ENCODE measurements around the gene TREML2.

The TREML2 gene

DNA sequence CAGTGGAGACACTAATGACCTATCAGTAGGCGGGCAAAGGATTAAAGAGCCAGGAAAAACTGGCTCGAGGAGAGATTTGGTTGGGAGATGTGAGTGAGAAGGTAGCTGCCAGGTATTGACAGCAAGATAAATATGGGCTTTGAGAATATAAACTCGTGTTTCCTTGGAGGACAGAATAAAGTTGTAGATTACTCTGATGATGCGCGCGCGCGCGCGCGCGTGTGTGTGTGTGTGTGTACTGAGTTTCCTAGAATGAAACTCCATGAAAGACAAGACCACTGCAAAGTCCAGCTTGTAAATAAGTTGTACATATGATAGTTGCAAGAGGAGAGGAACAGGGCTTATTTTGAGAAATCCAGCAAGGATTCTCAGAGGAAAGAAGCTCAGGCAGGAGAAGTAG, 24.8 kb downstream of the TREML2 start:
- DNase-seq (ENCODE audit: low read depth), result no peak

DNA sequence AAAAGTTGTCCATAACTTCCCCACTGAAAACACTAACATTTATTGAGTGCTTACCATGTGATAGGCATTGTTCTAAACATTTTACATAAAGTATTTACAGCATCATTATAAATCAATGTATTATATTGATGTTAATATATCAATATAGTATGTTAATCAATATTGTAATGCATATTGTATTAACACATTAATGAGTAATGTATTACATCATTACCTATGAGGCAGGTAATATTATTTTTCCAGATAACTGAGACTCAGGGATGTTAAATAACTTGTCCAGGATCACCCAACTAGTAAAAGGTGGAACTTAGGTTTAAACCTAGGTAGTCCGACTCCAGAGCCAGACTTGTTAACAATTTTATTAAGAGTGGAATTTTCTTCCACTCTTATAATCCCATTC, 25.9 kb downstream of the TREML2 start:
- DNase-seq (ENCODE audit: low read depth), result no peak

DNA sequence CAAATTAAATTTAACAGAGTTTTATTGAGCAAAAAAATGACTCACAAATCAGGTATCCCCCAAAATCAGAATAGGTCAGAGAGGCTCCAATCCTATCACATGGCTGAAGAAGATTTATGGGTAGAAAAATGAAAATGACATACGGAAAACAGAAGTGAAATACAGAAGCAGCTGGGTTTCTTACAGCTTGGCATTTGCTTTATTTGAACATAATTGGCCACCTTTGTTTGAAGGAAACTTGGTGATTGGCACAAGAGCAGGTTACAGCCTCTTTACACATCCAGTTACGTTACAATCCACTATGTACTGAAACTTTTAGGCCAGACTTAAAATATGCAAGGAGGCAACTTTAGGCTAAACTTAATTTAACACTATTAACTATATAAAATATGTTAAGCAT, 26.3 kb downstream of the TREML2 start:
- DNase-seq (ENCODE audit: low read depth), result no peak

DNA sequence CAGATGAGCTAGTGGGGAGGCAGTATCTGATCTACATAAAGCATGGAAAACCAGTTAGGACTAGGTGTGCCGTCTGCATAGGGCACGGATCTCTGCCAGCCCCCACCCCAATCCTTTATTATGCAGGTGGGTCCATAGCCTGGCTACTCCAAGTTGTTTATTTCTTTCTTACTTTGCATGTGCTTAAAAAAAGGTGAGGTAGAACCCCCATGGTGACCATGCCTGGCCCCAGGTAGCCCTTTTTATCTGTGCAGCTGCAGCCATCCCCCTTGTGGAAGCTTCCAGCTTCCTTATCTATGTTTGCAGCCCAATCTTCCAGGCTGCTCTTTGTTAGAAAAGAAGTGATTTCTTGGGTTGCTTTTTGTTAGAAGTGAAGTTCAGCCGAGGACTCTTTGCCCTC, 29.0 kb downstream of the TREML2 start:
- no peak for DNase-seq (ENCODE audit: low read depth)

DNA sequence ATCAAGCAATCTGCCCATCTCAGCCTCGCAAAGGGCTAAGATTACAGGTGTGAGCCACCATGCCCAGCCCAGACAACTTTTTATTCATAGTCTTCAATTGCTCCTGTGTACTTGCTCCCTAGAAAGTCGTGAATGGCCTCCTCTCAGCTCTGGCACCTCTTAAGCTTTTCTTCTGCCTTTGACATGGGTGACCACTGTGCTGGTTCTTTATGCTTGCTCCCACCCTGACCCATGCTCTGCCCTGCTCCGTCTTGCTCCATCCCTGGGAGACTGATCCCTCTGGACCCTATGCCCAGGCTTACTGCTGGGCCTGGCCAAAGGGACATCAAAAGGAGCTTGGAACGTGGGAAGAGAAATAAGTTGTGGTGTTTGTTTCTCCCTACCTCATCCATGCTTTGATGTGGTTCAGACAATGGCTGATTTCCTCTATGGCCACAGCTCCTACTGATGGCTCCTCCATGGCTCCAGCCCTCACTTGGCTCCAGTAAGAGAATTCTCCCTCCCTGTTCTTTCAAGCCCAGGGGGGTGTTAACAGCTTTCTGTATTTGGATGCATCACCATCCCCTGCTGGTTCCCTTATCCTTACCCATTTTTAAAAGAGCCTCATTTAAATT, 30.3 kb downstream of the TREML2 start:
- no peak for DNase-seq (ENCODE audit: low read depth)

DNA sequence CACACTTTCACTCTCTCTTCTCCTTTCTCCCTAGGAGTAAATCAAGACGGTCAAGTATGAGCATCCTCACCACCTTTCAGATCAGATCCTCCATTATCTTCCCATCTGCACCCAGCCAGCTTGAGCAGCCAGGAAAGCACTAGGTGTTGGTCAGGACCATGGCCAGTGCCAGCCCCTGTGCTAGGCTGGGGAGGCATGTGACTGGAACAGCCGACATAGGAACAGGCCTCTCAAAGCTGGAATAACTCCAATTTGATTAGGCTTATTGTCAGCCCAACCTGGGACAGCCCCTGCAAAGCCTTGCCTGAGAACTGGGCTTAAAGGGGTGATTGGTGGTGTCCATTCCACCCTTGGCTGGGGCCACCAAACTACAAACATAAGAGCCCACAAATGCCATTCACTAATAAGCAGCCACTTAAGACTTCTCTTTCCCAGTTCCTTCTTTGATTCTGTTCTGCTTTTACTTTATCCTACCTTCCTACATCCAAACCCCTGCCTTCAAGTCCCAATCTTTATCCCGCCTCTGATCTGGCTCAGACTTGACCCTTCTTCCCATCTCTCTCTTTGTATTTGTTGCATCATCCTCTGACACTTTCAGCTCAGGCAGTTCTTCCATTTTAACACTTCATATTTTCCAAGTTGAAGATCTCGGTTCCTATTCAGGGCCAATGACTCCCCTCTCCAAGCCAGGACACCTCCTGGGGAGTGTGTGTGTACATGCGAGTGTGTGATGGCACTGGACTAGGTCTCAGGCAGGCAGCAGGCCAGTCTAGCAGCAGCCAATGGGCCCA, 33.6 kb downstream of the TREML2 start:
- DNase-seq (ENCODE audit: low read depth), result no peak

DNA sequence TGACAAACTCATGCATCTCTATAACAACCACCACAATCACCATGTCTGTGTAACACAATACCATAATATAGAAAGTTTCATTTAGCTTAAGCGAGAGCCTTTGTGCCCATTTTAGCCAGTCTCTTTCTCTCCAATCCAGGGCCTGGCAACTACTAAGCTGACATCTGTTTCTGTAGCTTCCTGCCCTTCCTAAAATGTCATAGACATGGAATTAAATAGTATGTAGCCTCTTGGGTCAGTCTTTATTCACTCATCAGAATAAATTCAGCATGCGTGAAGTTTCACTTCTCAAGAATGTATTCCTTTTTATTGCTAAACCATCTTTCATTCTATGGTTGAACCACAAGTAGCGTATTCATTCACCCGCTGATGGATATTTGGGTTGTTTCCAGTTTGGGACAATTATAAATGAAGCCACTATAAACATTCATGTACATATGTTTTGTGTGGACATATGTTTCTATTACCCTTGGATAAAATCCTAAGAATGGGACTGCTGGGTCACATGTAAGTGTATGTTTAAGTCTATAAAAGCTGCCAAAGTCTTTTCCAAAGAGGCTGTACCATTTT, 36.3 kb downstream of the TREML2 start:
- DNase-seq (ENCODE audit: low read depth), result no peak

DNA sequence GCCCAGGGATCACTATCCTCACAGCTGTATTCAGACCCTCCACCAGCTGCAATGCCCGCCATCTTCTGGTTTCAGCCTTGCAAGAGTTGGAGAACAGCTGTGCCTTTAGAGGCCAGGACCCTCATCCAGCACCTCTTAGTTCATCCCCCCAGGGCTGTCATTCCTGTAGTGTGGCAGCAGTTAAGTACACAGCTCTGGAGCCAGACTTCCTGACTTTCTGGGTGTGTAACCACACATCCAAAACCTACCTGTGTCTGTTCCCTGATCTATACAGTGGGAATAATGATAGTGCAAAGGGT, 37.6 kb downstream of the TREML2 start:
- no peak for DNase-seq (ENCODE audit: low read depth)

DNA sequence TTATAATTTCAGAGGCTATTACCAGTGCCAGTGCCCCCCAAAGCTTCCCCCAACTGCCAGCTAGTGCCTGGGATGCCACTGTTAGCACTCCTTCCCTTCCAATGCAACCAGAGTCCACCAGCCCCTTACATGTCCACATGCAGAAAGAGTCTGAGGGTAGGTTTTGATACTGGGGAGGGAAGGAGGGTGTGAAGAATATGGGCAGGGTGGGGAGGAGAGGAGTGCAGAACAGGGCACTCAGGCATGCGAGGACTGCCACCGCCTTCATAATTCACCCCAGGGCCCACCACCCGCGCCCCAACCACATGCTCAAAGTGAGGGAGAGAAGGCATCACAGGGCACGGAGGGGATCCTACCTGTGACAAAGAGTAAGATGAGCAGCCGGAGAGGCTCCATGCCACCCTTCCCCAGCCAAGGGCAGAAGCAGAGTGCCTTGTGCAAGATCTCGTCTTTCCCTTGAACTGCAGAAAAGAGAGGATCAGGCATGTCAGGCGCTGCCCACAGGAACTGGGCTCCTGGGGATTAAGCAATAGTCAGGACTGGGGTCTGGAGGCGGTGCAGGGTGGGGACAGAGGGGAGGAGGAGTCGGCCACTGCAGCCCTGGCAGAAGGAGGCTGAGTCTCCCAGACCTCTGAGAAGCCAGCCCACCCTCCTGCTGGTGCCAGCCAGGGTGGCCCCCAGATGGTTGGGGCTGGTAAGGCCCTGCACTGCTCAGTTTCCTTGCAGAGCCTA, 38.1 kb downstream of the TREML2 start, which contains the start of gene TREM2:
Gene TREM2 (minus strand): TSS at position 430 of the 732 bp plus-strand sequence. CDS start 34 bp downstream, at position 396.
- no peak for DNase-seq (ENCODE audit: low read depth)

DNA sequence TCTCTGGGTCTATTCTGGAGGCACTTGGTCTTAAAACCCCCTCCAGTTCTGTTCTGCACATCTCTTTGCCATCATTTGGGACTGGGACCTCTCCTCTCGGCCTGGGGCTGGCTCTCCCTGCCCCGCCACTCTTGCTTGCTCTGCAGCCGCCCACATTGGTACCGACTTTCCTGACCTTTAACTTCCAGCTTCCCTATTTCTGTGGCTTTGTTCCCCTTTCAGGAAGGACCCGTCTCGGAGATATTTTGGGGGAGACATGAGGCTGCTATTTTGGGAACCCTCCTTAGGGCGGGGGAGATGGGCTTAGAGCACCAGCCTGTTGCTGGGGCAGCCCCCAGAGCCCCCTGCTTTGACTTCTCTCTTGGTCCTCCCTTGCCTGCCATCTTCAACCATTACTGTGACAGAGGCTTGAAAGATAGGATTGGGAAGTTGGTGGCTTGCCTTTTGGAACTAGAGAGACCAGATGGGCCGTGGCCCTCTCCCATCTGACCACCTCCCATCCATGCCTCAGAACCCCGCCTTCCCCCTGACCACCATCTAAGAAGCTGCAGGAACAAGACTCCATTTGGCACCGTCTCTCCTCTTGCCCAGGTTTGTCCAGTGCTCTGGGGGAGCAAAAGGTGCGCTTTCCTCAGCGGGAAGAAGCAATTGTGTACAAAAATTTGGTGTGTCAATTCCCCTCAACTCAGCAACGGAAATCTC, 38.9 kb downstream of the TREML2 start:
- DNase-seq (ENCODE audit: low read depth), result no peak

DNA sequence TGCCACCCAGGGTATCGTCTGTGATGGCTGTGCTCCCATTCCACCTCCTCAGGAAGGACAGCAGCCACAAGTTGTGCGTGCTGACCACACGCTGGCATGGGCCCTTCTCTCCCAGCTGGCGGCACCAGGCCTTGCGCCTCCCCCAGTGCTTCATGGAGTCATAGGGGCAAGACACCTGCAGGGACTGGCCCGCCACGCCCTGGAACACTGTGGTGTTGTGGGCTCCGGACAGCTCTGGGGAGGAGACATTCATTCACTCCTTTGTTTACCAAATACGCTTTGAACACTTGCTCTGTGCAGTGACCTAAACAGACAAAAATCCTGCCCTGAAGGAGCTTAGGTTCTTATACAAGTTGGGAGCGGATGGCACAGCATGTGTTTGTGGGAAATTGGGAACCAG, 39.6 kb downstream of the TREML2 start:
- no peak for DNase-seq (ENCODE audit: low read depth)

DNA sequence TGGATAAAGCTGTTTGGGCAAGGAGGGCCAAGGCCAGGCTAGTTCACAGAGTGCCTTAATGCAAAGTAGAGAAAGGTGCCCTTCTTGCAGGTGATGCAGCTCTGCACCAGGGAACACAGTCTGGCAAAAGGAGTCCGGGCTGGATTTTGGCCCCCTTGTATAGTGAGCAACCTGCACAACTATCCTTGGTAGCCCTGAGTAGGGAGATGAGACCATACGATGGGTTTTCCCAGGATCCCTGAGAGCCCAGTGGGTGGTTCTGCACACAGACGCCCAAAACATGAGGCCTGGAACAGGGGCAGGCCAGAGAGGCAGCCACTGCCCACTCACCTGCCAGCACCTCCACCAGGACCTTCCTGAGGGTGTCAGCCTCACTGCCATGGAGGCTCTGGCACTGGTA, 40.0 kb downstream of the TREML2 start:
- no peak for DNase-seq (ENCODE audit: low read depth)

DNA sequence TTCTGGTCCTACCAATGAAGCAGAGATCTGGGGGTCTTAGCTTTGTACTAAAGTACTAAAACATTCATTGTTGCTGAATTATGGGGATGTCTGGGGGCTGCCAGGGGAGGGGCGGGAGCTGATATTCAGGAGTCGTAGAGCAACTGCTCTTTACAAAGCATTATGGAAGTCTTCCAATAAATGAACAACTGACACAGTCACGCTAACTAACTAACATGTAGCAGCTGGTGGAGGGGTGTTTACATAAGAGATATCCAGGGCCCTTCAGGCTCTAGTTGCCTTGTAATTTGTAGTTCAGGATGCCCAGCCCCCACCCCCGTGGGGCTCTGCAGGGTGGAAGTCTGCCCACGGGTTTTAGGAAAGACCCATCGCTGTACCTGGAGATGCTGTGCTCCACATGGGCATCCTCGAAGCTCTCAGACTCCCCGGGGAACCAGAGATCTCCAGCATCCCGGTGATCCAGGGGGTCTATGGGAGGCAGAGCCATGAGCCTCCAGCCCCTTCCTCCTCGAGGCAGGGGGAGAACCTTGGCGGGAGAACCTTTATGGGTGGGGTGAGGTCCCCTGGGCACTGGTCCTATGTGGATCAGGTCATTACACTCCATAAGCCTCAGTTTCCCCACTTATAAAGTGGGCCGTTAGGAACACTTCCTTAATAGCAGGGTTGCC, 41.4 kb downstream of the TREML2 start:
- DNase-seq (ENCODE audit: low read depth), result no peak

DNA sequence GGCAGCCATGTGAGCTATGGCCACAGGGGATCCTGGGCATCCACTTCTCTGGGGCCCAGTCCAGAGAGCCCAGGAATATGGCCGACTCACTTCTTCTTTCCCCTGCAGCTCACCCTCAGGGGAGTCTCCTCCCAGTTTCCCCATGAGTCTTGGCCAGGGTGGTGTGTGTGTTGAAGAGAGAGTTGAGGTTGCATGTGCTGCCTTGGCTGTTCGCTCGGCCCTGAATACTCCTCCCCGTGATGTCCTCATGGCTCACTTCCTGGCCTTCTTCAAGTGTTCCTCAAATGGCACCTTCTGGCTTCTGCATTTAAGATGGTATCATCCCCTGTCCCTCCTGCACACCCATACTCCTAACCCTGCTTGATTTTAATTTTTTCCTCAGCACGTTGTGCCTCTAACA, 43.6 kb downstream of the TREML2 start:
- no peak for DNase-seq (ENCODE audit: low read depth)

DNA sequence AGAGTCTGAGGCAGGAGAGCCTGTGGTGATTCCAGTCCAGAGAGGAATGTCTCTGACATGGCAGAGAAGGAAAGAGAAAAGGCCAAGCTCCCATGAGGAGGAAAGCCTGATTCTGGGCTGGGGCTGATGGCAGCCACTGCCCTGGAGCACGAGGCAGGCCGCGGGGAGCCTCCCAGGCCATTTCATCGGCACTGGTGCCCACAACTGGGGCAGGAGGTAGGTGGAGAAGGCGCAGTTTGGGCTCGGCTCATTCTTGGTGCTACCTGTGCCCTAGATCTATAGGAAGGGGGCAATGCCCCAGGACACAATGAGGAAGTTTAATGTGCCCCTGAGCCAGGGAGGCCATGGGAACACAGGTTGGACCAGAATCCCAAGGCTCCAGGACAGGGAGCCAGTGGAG, 44.2 kb downstream of the TREML2 start:
- DNase-seq (ENCODE audit: low read depth), result no peak

DNA sequence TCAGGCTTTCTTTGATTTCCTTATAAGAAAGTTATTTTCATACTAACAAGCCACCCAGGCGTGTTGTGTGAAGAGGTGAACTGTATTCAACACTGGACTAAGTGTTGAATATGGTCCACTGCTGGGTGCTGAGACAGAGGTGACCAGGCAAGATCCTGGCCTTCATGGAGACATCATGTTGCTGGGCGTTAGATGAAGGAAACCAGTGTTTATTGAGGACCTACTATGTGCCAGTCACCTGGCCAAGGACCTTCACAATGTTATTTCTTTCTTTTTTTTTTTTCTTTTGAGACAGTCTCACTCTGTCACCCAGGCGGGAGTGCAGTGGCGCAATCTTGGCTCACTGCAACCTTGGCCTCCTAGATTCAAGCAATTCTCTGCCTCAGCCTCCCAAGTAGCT, 44.9 kb downstream of the TREML2 start:
- no peak for DNase-seq (ENCODE audit: low read depth)

DNA sequence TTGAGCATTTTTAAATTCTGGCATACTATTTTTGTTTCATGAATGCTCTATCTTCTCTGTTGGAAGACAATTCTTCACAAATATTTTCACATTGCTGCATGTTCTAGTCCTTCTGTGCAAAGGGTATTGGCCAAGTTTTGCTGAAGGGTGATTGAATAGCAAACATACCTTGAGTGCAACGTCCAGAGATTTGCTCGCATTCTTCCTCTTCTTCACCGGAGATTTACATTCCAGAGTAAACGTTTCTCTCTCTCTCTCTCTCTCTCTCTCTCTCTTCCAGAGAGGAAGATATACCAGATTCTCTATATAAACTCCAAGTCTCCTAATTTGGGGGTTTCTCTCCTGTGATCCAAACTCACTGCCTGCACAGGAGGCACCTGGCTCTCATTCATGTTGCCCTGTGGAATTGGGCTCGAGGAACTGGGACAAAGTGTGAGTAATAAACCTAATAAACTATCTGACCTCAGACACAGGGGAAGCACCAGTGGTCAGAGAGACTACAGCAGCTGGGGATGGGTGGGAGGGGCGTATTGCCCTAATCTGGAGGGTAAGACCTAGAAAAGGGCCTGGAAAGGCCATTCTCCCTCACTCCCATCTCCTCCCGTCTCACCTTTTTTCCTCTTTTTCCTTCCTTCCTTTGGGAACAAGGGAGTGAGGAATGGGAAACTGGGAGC, 45.7 kb downstream of the TREML2 start:
- DNase-seq (ENCODE audit: low read depth), result no peak

DNA sequence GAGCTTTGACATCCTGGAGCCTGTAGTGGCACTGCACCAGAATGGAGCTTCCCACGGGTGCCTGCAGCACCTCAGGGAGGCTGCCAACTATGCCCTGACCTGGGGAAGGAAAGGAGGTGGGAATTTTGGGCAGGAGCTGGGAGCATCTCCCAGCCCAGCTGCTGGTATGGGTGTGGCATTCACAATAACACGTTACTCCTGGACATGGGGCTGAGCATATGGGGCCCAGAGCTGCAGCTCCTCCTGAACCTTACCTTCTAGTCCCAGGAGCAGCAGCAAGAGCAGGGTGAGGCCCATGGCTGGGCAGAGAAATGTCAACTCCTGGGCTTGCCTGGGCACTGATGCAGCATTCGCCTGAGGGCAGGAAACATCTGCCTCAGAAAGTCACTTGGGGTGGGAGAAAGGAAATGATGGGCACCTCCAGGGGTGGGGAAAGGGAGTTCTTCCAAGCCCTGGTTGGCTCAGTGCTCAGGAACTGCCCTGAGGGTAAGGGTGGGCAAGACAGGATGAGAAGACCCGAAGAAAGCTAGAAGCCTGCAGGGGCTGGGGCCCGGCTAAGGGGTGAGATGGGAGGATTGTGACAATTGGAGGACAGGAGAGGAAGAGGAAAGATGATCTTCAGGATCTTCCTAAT, 46.8 kb downstream of the TREML2 start, which contains the start of gene TREML1:
Gene TREML1 (minus strand): TSS at position 356 of the 634 bp plus-strand sequence. CDS start 59 bp downstream, at position 297.
- DNase-seq (ENCODE audit: low read depth), result no peak

DNA sequence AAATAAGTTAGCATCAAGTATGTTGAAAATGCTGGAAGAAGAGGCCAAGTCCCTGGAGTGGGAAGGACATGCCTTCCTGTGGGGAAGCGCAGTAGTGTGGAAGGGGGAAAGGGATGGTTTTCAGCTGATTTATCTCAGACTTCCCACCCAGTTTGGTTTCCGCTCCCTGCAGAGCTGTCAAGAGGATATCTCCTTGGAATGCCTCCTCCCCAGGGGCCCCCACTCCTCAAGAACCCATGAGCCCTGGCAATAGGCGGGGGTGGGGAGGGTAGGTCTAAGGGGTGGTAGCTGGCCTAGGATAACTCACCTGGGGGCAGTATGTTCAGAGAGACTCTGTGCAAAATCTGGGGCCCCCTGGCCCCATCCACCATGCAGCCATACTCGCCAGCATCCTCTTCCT, 47.5 kb downstream of the TREML2 start:
- no peak for DNase-seq (ENCODE audit: low read depth)

DNA sequence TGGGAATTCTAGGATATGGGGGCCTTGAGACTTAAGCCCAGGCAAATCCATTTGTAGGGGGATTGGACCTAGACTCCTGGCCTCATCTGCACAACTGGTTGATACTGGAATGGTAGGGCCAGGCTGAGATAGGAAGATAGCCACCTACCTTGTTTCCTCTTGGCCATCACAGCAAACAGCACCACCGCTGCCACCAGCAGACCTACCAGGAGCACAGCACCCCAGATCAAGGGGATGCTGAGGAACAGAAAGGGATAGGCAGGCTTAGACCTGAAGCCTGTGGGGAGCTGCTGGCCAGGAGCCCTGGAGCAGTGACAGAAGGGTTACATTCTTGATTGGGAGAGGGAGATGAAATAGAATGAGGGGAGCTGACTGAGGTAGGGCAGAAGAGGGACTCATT, 50.3 kb downstream of the TREML2 start:
- no peak for DNase-seq (ENCODE audit: low read depth)

DNA sequence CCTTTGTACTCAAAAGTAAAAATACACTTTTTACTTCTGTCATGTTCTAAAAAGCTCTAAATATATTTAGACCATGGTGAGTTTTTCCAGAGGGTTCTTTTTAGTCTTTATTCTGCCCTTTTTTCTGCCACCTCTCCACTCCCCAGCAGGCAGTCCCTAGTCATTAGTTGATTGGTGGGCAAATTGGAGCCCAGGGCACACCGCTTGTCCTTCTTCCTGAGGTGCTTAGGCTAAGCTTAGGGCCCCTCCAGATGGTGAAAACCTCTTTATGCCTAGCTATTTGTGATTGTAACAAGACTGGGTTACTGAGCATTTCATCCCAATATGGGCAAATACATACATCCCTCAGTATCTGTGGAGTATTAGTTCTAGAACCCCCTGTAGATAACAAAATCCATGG, 53.0 kb downstream of the TREML2 start:
- no peak for DNase-seq (ENCODE audit: low read depth)
